HCT116 (cell line): ENCODE results near the gene XRN2. TPM values are rescaled to one million over a fixed set of nuclear protein-coding genes. Genes with fewer than 3 reads are reported as not detected.

Experiments used
- ATAC-seq: fragments of 200-7000 bp; cut with Tn5 transposase; 2 replicates; pipeline ENCODE4 v1.9.1; 2020; ENCODE audit warnings: mild to moderate bottlenecking, moderate library complexity
- BruUV-seq: library from RNA; stranded (reverse); fragments of 400-500 nt; replicated peaks from 2 replicates; lab custom pipeline; 2021; lab: Mats Ljungman, UMichigan
- CTCF ChIA-PET: fragments of 300-600 bp; sonication (Branson Sonifier 250); formaldehyde crosslinking; loops from one replicate; lab custom pipeline; 2021; ENCODE audit warnings: antibody characterized with exemption; lab: Charles Lee
- POLR2A ChIA-PET: fragments of 300-600, 350-600 bp; sonication (Branson Sonifier 250); formaldehyde crosslinking; loops from one replicate; lab custom pipeline; 2021; ENCODE audit warnings: antibody characterized with exemption; lab: Charles Lee
- RAD21 ChIA-PET, 2 experiments: fragments of 300-600 bp; sonication (Branson Sonifier 250); formaldehyde crosslinking; loops; one replicate each; lab custom pipeline; 2023; ENCODE audit warnings: low total read pairs in 2 of 2; ENCODE audit not compliant: uncharacterized antibody in 2 of 2, unreplicated experiment in 2 of 2, low non-redundant PET in 1 of 2; lab: Charles Lee
- DNase-seq: peaks from one replicate; pipeline ENCODE4 v3.0.0-alpha.2; 2010; ENCODE audit warnings: low read depth, low spot score
- H2AFZ ChIP-seq: fragments of 200-600 bp; shearing (Covaris generic), sonication (generic); 2 replicates; pipeline ENCODE4 v1.6.1; 2017; ENCODE audit warnings: low read depth, mixed run types, mixed read lengths, antibody characterized with exemption, low read length; ENCODE audit not compliant: poor library complexity, severe bottlenecking
- H3K27ac ChIP-seq: 2 replicates; pipeline ENCODE4 v1.5.1; 2012; ENCODE audit warnings: low read depth, low read length
- H3K27me3 ChIP-seq: fragments of 200-600 bp; sonication (generic); 2 replicates; pipeline ENCODE4 v1.6.1; 2016; ENCODE audit warnings: mixed run types, low read length, mixed read lengths; ENCODE audit not compliant: insufficient read depth
- H3K36me3 ChIP-seq, 2 experiments: fragments of 200-500 bp in 1 of 2; fragments of 200-600 bp in 1 of 2; sonication (Bioruptor generic) in 1 of 2; sonication (generic) in 1 of 2; 2 replicates each; pipeline versions ENCODE4 v1.5.1 to v1.6.1; 2014 to 2016; ENCODE audit warnings: low read length in 2 of 2, inconsistent platforms in 1 of 2, mixed read lengths in 1 of 2, mixed run types in 1 of 2; ENCODE audit not compliant: insufficient read depth in 2 of 2, control insufficient read depth in 1 of 2
- H3K4me1 ChIP-seq, 2 experiments: fragments of 200-600 bp in 1 of 2; sonication (generic) in 1 of 2; 2 replicates each; pipeline versions ENCODE4 v1.5.1 to v1.6.1; 2012 to 2017; ENCODE audit warnings: low read length in 2 of 2, inconsistent platforms in 1 of 2, mild to moderate bottlenecking in 1 of 2, mixed read lengths in 1 of 2, mixed run types in 1 of 2, moderate library complexity in 1 of 2; ENCODE audit not compliant: insufficient read depth in 2 of 2, control insufficient read depth in 1 of 2
- H3K4me2 ChIP-seq: fragments of 200-600 bp; sonication (generic); 2 replicates; pipeline ENCODE4 v1.6.1; 2017; ENCODE audit warnings: mixed run types, low read length, mixed read lengths
- H3K4me3 ChIP-seq, 2 experiments: fragments of 200-600 bp in 1 of 2; sonication (generic) in 1 of 2; replicated peaks in 1 of 2; 2 replicates each; pipeline ENCODE4 v1.5.1; 2011 to 2016; ENCODE audit warnings: low read length in 2 of 2, control low read depth in 1 of 2, low read depth in 1 of 2, mild to moderate bottlenecking in 1 of 2, mixed read lengths in 1 of 2, mixed run types in 1 of 2
- H3K79me2 ChIP-seq: fragments of 200-600 bp; sonication (generic); 2 replicates; pipeline ENCODE4 v1.6.1; 2017; ENCODE audit warnings: mild to moderate bottlenecking, mixed run types, low read length, moderate library complexity, mixed read lengths; ENCODE audit not compliant: insufficient read depth
- H3K9ac ChIP-seq: fragments of 200-600 bp; sonication (generic); 2 replicates; pipeline ENCODE4 v1.6.1; 2016; ENCODE audit warnings: low read length, mixed read lengths
- H3K9me2 ChIP-seq: fragments of 200-600 bp; sonication (generic), shearing (Covaris generic); 2 replicates; pipeline ENCODE4 v1.6.1; 2017; ENCODE audit warnings: mixed run types, mild to moderate bottlenecking, moderate library complexity; ENCODE audit not compliant: insufficient read depth
- H3K9me3 ChIP-seq, 2 experiments: fragments of 200-500 bp in 1 of 2; fragments of 200-600 bp in 1 of 2; sonication (Bioruptor generic) in 1 of 2; sonication (generic) in 1 of 2; 2 replicates each; pipeline ENCODE4 v1.6.1; 2014 to 2017; ENCODE audit warnings: low read length in 2 of 2, mixed read lengths in 2 of 2, inconsistent platforms in 1 of 2, low read depth in 1 of 2, mild to moderate bottlenecking in 1 of 2, mixed run types in 1 of 2, moderate library complexity in 1 of 2; ENCODE audit not compliant: control insufficient read depth in 1 of 2, insufficient read depth in 1 of 2
- H4K20me1 ChIP-seq: fragments of 200-600 bp; sonication (generic), shearing (Covaris generic); 2 replicates; pipeline ENCODE4 v1.6.1; 2017; ENCODE audit warnings: mixed run types, mild to moderate bottlenecking, moderate library complexity; ENCODE audit not compliant: insufficient read depth
- CBX3 ChIP-seq: IDR thresholded peaks from 2 replicates; pipeline ENCODE4 v1.6.1; 2012; ENCODE audit warnings: low read depth
- CEBPB ChIP-seq: IDR thresholded peaks from 2 replicates; pipeline ENCODE4 v1.6.1; 2012; ENCODE audit warnings: low read depth
- EGR1 ChIP-seq: IDR thresholded peaks from 2 replicates; pipeline ENCODE4 v1.6.1; 2012; ENCODE audit warnings: low read depth
- ELF1 ChIP-seq: IDR thresholded peaks from 2 replicates; pipeline ENCODE4 v1.6.1; 2012; ENCODE audit warnings: low read depth, borderline replicate concordance
- EZH2 ChIP-seq: fragments of 200-600 bp; sonication (generic); IDR thresholded peaks from 2 replicates; pipeline ENCODE4 v1.6.1; 2017; ENCODE audit warnings: antibody characterized with exemption, mixed run types
- EZH2phosphoT487 ChIP-seq: fragments of 200-600 bp; IDR thresholded peaks from 2 replicates; pipeline ENCODE4 v1.6.1; 2018; ENCODE audit warnings: antibody characterized with exemption, borderline replicate concordance
- FOSL1 ChIP-seq: IDR thresholded peaks from 2 replicates; pipeline ENCODE4 v1.6.1; 2012; ENCODE audit warnings: low read depth
- JUND ChIP-seq: IDR thresholded peaks from 2 replicates; pipeline ENCODE4 v1.6.1; 2012
- POLR2A ChIP-seq: IDR thresholded peaks from 2 replicates; pipeline ENCODE4 v1.7.0; 2011; ENCODE audit warnings: borderline replicate concordance; ENCODE audit not compliant: insufficient read depth, insufficient read length; ENCODE audit errors: extremely low read depth
- POLR2AphosphoS5 ChIP-seq: IDR thresholded peaks from 2 replicates; pipeline ENCODE4 v1.6.1; 2011; ENCODE audit warnings: mild to moderate bottlenecking, low read depth, low read length, moderate library complexity
- RAD21 ChIP-seq: IDR thresholded peaks from 2 replicates; pipeline ENCODE4 v1.6.1; 2012; ENCODE audit warnings: low read depth, mild to moderate bottlenecking
- SIN3A ChIP-seq: IDR thresholded peaks from 2 replicates; pipeline ENCODE4 v1.6.1; 2012; ENCODE audit warnings: low read depth
- SRF ChIP-seq: IDR thresholded peaks from 2 replicates; pipeline ENCODE4 v1.6.1; 2012; ENCODE audit warnings: low read depth
- TCF7L2 ChIP-seq: IDR thresholded peaks from 2 replicates; pipeline ENCODE4 v1.7.0; 2011; ENCODE audit warnings: borderline replicate concordance, inconsistent platforms; ENCODE audit not compliant: insufficient read depth, insufficient read length; ENCODE audit errors: extremely low read depth
- ZFX ChIP-seq: fragments of 450-650 bp; IDR thresholded peaks from 2 replicates; pipeline ENCODE4 v1.6.1; 2017
- ZNF274 ChIP-seq: fragments of 200-500 bp; sonication (Bioruptor generic); IDR thresholded peaks from 2 replicates; pipeline ENCODE4 v1.6.1; 2014; ENCODE audit warnings: mild to moderate bottlenecking, low read depth, low read length, inconsistent platforms
- intact Hi-C: fragments of 100-400 bp; cut with micrococcal nuclease; formaldehyde crosslinking; loops from 2 replicates; pipeline ENCODE4 v1.10.0; 2022
- total RNA-seq: library from RNA; stranded (reverse); gene quantifications from one replicate; pipeline ENCODE4 v1.2.1, GENCODE V29; 2021; ENCODE audit not compliant: unreplicated experiment
- TF ChIP-seq, protein P1 (sequence below): IDR thresholded peaks from 2 replicates; pipeline ENCODE4 v1.6.1; 2011; ENCODE audit warnings: mild to moderate bottlenecking, low read length, moderate library complexity; ENCODE audit not compliant: insufficient replicate concordance; ENCODE audit errors: extremely low read depth
- TF ChIP-seq, protein P2 (sequence below): IDR thresholded peaks from 2 replicates; pipeline ENCODE4 v1.6.1; 2012
- TF ChIP-seq, protein P3 (sequence below): IDR thresholded peaks from 2 replicates; pipeline ENCODE4 v1.6.1; 2012

The XRN2 gene
- total RNA-seq, 1 experiment from 2014 or later, result 101 TPM

DNA sequence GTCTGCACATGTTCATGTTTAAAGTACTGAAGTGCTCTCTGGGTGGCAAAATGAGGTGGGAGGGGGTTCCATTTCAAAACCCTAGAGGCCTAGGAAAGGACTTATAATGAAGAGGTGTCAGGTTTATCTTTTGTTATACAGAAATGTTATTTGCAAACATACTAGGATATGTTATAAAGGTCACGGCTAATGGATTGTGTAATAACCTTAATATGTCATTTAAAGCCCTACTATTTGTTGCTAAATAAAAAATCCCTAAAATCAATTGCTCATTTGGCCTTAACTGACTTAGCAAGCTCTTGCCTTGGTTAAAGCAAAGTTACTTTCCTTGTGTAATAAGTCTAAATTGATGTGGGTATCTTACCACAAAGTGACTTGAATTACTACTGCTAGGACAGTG lies 85.4 kb downstream of the XRN2 start:
- Histone ChIP-seq H3K9me3 (no peaks in the 10 kb centered on the region), H3K9ac (no peak overlapping the region), H3K27me3 (no peaks in the 10 kb centered on the region), H2AFZ (no peak overlapping the region), H3K4me2 (no peak overlapping the region), H3K36me3 (peaks cover 7 to 28% of the 10 kb centered on the region in 2 experiments; a peak in 3 of 4 replicates), H3K79me2 (no peaks in the 10 kb centered on the region), H4K20me1 (no peaks in the 10 kb centered on the region), H3K4me3 (no peak overlapping the region), H3K27ac (no peak overlapping the region), H3K9me2 (no peaks in the 10 kb centered on the region), H3K4me1 (no peaks in the 10 kb centered on the region)
- ChIA-PET CTCF (no interaction called here), POLR2A (no interaction called here), RAD21 (no interaction called here)
- intact Hi-C loops, result no loop called here
- ATAC-seq (no peak), DNase-seq (no peak)
- TF ChIP-seq ZNF274, result no peak
- no peak for TF ChIP-seq EZH2phosphoT487
- TF ChIP-seq, protein P1, sequence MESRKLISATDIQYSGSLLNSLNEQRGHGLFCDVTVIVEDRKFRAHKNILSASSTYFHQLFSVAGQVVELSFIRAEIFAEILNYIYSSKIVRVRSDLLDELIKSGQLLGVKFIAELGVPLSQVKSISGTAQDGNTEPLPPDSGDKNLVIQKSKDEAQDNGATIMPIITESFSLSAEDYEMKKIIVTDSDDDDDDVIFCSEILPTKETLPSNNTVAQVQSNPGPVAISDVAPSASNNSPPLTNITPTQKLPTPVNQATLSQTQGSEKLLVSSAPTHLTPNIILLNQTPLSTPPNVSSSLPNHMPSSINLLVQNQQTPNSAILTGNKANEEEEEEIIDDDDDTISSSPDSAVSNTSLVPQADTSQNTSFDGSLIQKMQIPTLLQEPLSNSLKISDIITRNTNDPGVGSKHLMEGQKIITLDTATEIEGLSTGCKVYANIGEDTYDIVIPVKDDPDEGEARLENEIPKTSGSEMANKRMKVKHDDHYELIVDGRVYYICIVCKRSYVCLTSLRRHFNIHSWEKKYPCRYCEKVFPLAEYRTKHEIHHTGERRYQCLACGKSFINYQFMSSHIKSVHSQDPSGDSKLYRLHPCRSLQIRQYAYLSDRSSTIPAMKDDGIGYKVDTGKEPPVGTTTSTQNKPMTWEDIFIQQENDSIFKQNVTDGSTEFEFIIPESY, result no peak
- no peak for TF ChIP-seq EZH2
- no peak for TF ChIP-seq TCF7L2
- no peak for TF ChIP-seq FOSL1
- no peak for TF ChIP-seq EGR1
- TF ChIP-seq ELF1, result no peak
- no peak for TF ChIP-seq SIN3A
- TF ChIP-seq, protein P2, sequence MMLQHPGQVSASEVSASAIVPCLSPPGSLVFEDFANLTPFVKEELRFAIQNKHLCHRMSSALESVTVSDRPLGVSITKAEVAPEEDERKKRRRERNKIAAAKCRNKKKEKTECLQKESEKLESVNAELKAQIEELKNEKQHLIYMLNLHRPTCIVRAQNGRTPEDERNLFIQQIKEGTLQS, result no peak
- no peak for TF ChIP-seq CEBPB
- no peak for TF ChIP-seq RAD21
- TF ChIP-seq ZFX, result no peak
- TF ChIP-seq POLR2AphosphoS5, result no peak
- no peak for TF ChIP-seq SRF
- no peak for TF ChIP-seq JUND
- TF ChIP-seq POLR2A, result no peak
- TF ChIP-seq, protein P3, sequence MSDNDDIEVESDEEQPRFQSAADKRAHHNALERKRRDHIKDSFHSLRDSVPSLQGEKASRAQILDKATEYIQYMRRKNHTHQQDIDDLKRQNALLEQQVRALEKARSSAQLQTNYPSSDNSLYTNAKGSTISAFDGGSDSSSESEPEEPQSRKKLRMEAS, result no peak
- no peak for TF ChIP-seq CBX3
- no TSS peak for BruUV-seq
